HG02973 (cell line): ENCODE results near the gene RNF130.

Source experiments
- ATAC-seq: cut with Tn5 transposase; IDR thresholded peaks from one replicate; pipeline ENCODE4 v1.9.1; 2021; ENCODE audit warnings: moderate library complexity; ENCODE audit not compliant: unreplicated experiment

RNF130 gene

GRCh38 chr5:180071531-180072255, at the start of gene RNF130:
Gene RNF130 (minus strand): TSS chr5:180071759. CDS start chr5:180071702, 57 bp downstream.
- no peak for ATAC-seq

- ATAC-seq, result no peak
These were observed 48.9 kb upstream of the RNF130 start for GRCh38 chr5:180120237-180121101.

- ATAC-seq, result no peak
These were observed 48.3 kb upstream of the RNF130 start for GRCh38 chr5:180119903-180120236.

GRCh38 chr5:180119031-180119902, 47.7 kb upstream of the RNF130 start:
- ATAC-seq, result no peak

GRCh38 chr5:180118391-180118791, 46.8 kb upstream of the RNF130 start:
- no peak for ATAC-seq

- no peak for ATAC-seq
These were observed 45.6 kb upstream of the RNF130 start for GRCh38 chr5:180117000-180117725.

GRCh38 chr5:180116077-180116999, 44.8 kb upstream of the RNF130 start:
- no peak for ATAC-seq

GRCh38 chr5:180115326-180116076, 43.9 kb upstream of the RNF130 start:
- no peak for ATAC-seq

- no peak for ATAC-seq
These were observed 42.9 kb upstream of the RNF130 start for GRCh38 chr5:180114304-180115003.

- no peak for ATAC-seq
These were observed 42.2 kb upstream of the RNF130 start for GRCh38 chr5:180113660-180114303.

- ATAC-seq, result no peak
These were observed 40.8 kb upstream of the RNF130 start for GRCh38 chr5:180112181-180112861.

- ATAC-seq, result no peak
These were observed 39.9 kb upstream of the RNF130 start for GRCh38 chr5:180111273-180112002.

- ATAC-seq, result no peak
These were observed 38.4 kb upstream of the RNF130 start for GRCh38 chr5:180109920-180110319.

- ATAC-seq, result no peak
These were observed 35.4 kb upstream of the RNF130 start for GRCh38 chr5:180107005-180107404.

- no peak for ATAC-seq
These were observed 34.3 kb upstream of the RNF130 start for GRCh38 chr5:180105827-180106312.

GRCh38 chr5:180104168-180104530, 32.6 kb upstream of the RNF130 start:
- no peak for ATAC-seq
